Coronary artery (tissue), 2 donors: Measurements from ENCODE around the gene TASP1.
"Not testable (repeated sequence)": the region's sequence is repeated elsewhere in the genome, so short reads cannot be mapped to it uniquely, and the experiment has no call there.

ENCODE experiments used
- DNase-seq: peaks from one replicate; pipeline ENCODE4 v3.0.0-alpha.2; 2017; ENCODE audit warnings: low spot score
- H3K27ac ChIP-seq, 2 donors: fragments of 200-600 bp; sonication (generic); one replicate each; pipeline ENCODE4 v1.5.1; 2016 to 2019
- H3K4me3 ChIP-seq: fragments of 200-600 bp; sonication (generic); 2 replicates; pipeline ENCODE4 v1.5.1; 2016; ENCODE audit warnings: mild to moderate bottlenecking, moderate library complexity
- TF ChIP-seq, protein P1 (sequence below): fragments of 200-600 bp; sonication (generic); IDR thresholded peaks from one replicate; pipeline ENCODE4 v1.5.1; 2019; ENCODE audit warnings: antibody characterized with exemption

The TASP1 gene

DNA sequence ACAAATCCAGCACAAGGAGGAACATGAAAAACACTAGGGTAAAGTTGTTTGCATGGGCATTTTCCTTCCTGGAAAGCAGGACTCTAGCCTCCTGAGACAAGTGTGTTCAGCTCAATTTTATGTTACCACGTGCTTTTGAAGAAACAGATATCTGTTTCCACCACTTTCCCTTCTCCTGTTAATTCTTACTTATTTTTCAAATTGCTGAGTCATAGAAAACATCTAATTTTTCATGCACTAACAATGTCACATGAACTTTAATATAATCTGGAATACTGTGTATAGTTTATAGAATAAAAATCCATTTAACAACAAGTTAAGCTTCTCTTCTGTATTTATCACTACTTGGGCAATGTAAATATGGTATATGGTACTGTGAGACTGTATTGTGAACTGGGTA, 243.5 kb downstream of the TASP1 start:
- TF ChIP-seq, protein P1, sequence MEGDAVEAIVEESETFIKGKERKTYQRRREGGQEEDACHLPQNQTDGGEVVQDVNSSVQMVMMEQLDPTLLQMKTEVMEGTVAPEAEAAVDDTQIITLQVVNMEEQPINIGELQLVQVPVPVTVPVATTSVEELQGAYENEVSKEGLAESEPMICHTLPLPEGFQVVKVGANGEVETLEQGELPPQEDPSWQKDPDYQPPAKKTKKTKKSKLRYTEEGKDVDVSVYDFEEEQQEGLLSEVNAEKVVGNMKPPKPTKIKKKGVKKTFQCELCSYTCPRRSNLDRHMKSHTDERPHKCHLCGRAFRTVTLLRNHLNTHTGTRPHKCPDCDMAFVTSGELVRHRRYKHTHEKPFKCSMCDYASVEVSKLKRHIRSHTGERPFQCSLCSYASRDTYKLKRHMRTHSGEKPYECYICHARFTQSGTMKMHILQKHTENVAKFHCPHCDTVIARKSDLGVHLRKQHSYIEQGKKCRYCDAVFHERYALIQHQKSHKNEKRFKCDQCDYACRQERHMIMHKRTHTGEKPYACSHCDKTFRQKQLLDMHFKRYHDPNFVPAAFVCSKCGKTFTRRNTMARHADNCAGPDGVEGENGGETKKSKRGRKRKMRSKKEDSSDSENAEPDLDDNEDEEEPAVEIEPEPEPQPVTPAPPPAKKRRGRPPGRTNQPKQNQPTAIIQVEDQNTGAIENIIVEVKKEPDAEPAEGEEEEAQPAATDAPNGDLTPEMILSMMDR = no peak
- no peak for DNase-seq

DNA sequence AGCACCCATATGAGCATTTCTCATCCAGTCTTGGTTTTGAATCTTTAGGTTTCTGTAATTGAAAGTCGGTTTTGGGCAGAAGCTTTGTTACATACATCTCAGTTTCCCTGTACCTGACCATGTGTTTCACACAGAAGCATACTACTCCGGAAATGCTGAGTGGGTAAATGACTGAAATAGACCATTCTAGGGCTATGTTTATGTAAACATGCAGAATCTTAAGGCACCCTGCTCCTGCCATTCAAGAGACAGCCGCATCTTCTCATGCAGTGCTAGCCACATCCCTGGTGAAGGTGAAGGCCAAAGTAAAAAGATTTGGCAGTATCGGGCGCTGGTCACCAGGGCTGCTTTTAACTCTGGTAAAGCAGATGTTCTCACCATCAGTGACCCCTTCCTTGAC, 246.3 kb downstream of the TASP1 start:
- Histone ChIP-seq H3K27ac (no peak overlapping the region), H3K4me3 (no peak overlapping the region)
- DNase-seq = no peak
- TF ChIP-seq, protein P1 = no peak

More for the DNA sequence above, 243.5 kb downstream of the TASP1 start:
- Histone ChIP-seq H3K27ac (no peak overlapping the region), H3K4me3 (no peak overlapping the region)

- Histone ChIP-seq H3K4me3 (no peak overlapping the region), H3K27ac (no peak overlapping the region)
- TF ChIP-seq, protein P1 = no peak
- no peak for DNase-seq
These were observed 249.6 kb downstream of the TASP1 start for GRCh38 chr20:13389115-13389514.

GRCh38 chr20:13384132-13384531, 254.6 kb downstream of the TASP1 start:
- Histone ChIP-seq H3K27ac (no peak overlapping the region), H3K4me3 (no peak overlapping the region)
- TF ChIP-seq, protein P1 = no peak
- no peak for DNase-seq

GRCh38 chr20:13382786-13383185, 255.9 kb downstream of the TASP1 start:
- H3K27ac ChIP-seq = no peak overlapping the region
- no peak for DNase-seq
- TF ChIP-seq, protein P1 = no peak
- H3K4me3 ChIP-seq = no peak overlapping the region

- not testable (repeated sequence) for H3K4me3 ChIP-seq, DNase-seq, H3K27ac ChIP-seq
These were observed 258.1 kb downstream of the TASP1 start for GRCh38 chr20:13380497-13381229.

GRCh38 chr20:13373400-13373799, 265.3 kb downstream of the TASP1 start:
- no peak overlapping the region for H3K27ac ChIP-seq
- TF ChIP-seq, protein P1 = no peak
- no peak overlapping the region for H3K4me3 ChIP-seq
- no peak for DNase-seq
